OCI-LY3 (cell line): Measurements from ENCODE around the gene PHC3.

Experiments used
- H2AFZ ChIP-seq: fragments of 200-600, 300-600 bp; shearing (Covaris generic); 2 replicates; pipeline ENCODE4 v1.6.0; 2014; ENCODE audit warnings: antibody characterized with exemption, low read depth, low read length
- H3K27ac ChIP-seq: fragments of 200-600, 300-600 bp; sonication (generic); 2 replicates; pipeline ENCODE4 v1.5.1; 2014; ENCODE audit warnings: mild to moderate bottlenecking, low read length, moderate library complexity, mixed read lengths
- H3K27me3 ChIP-seq: fragments of 200-600, 300-600 bp; sonication (generic); 2 replicates; pipeline ENCODE4 v1.6.1; 2014; ENCODE audit warnings: low read depth, low read length, mixed read lengths
- H3K36me3 ChIP-seq: fragments of 200-600, 300-600 bp; sonication (generic); replicated peaks from 2 replicates; pipeline ENCODE3; 2014; ENCODE audit warnings: low read depth, low read length, mixed read lengths
- H3K4me1 ChIP-seq: fragments of 300-600, 200-600 bp; sonication (generic); 2 replicates; pipeline ENCODE4 v1.6.1; 2014; ENCODE audit warnings: low read length, mixed read lengths
- H3K4me2 ChIP-seq: fragments of 200-600, 300-600 bp; sonication (generic); 2 replicates; pipeline ENCODE4 v1.6.1; 2014; ENCODE audit warnings: low read length, mixed read lengths
- H3K4me3 ChIP-seq: fragments of 300-600, 200-600 bp; sonication (generic); 2 replicates; pipeline ENCODE4 v1.5.1; 2014; ENCODE audit warnings: antibody characterized with exemption, mild to moderate bottlenecking, low read length, moderate library complexity
- H3K79me2 ChIP-seq: fragments of 300-600, 200-600 bp; shearing (Covaris generic); 2 replicates; pipeline ENCODE4 v1.6.1; 2014; ENCODE audit warnings: mild to moderate bottlenecking, low read length, mixed read lengths
- H3K9ac ChIP-seq: fragments of 300-600, 200-600 bp; shearing (Covaris generic); 2 replicates; pipeline ENCODE4 v1.6.0; 2014; ENCODE audit warnings: mild to moderate bottlenecking, low read length, moderate library complexity
- H3K9me3 ChIP-seq: fragments of 200-600, 300-600 bp; shearing (Covaris generic); 2 replicates; pipeline ENCODE4 v1.6.1; 2014; ENCODE audit warnings: low read length, mixed read lengths; ENCODE audit not compliant: insufficient read depth
- H4K20me1 ChIP-seq: fragments of 200-600, 300-600 bp; sonication (generic); 2 replicates; pipeline ENCODE4 v1.6.1; 2016; ENCODE audit warnings: low read length, mixed read lengths; ENCODE audit not compliant: insufficient read depth
- EZH2phosphoT487 ChIP-seq: fragments of 200-600 bp; shearing (Covaris generic); IDR thresholded peaks from 2 replicates; pipeline ENCODE4 v1.6.1; 2018; ENCODE audit warnings: antibody characterized with exemption, mixed run types, low read depth
- TF ChIP-seq, protein P1 (sequence below): fragments of 200-600, 300-600 bp; sonication (generic); IDR thresholded peaks from 2 replicates; pipeline ENCODE4 v1.5.1; 2014; ENCODE audit warnings: antibody characterized with exemption, low read length, low read depth

Gene PHC3

GRCh38 chr3:170058127-170058526 is 123.4 kb downstream of the PHC3 start:
- Histone ChIP-seq H3K4me1 (peaks cover 41% of the 10 kb centered on the region), H3K36me3 (no peaks in the 10 kb centered on the region), H4K20me1 (peaks cover 24% of the 10 kb centered on the region; the same call in 1 of the 2 replicates), H3K9me3 (no peaks in the 10 kb centered on the region), H3K4me2 (peak overlapping the region; percentile 57), H3K27ac (no peak overlapping the region), H2AFZ (no peak overlapping the region), H3K4me3 (peak overlapping the region; percentile 2; the same call in 1 of the 2 replicates), H3K79me2 (no peaks in the 10 kb centered on the region), H3K27me3 (peaks cover 70% of the 10 kb centered on the region), H3K9ac (no peak overlapping the region)
- TF ChIP-seq, protein P1, sequence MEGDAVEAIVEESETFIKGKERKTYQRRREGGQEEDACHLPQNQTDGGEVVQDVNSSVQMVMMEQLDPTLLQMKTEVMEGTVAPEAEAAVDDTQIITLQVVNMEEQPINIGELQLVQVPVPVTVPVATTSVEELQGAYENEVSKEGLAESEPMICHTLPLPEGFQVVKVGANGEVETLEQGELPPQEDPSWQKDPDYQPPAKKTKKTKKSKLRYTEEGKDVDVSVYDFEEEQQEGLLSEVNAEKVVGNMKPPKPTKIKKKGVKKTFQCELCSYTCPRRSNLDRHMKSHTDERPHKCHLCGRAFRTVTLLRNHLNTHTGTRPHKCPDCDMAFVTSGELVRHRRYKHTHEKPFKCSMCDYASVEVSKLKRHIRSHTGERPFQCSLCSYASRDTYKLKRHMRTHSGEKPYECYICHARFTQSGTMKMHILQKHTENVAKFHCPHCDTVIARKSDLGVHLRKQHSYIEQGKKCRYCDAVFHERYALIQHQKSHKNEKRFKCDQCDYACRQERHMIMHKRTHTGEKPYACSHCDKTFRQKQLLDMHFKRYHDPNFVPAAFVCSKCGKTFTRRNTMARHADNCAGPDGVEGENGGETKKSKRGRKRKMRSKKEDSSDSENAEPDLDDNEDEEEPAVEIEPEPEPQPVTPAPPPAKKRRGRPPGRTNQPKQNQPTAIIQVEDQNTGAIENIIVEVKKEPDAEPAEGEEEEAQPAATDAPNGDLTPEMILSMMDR = no peak
- no peak for TF ChIP-seq EZH2phosphoT487

GRCh38 chr3:170057550-170057949 is 124.0 kb downstream of the PHC3 start:
- Histone ChIP-seq H3K36me3 (no peaks in the 10 kb centered on the region), H3K4me1 (peaks cover 41% of the 10 kb centered on the region), H2AFZ (no peak overlapping the region), H3K4me3 (peak overlapping the region; percentile 2; the same call in 1 of the 2 replicates), H3K4me2 (peak overlapping the region; percentile 57), H4K20me1 (peaks cover 24% of the 10 kb centered on the region; the same call in 1 of the 2 replicates), H3K27me3 (peaks cover 71% of the 10 kb centered on the region), H3K79me2 (no peaks in the 10 kb centered on the region), H3K27ac (no peak overlapping the region), H3K9me3 (0 out of 2 replicates have a peak, but pooled peaks cover 1% of the 10 kb centered on the region), H3K9ac (no peak overlapping the region)
- TF ChIP-seq, protein P1 = no peak
- no peak for TF ChIP-seq EZH2phosphoT487

GRCh38 chr3:170056710-170057454 is 124.7 kb downstream of the PHC3 start:
- Histone ChIP-seq H4K20me1 (peaks cover 24% of the 10 kb centered on the region; the same call in 1 of the 2 replicates), H3K27me3 (peaks cover 71% of the 10 kb centered on the region), H3K4me3 (peak overlapping the region; percentile 60), H3K36me3 (no peaks in the 10 kb centered on the region), H2AFZ (no peak overlapping the region), H3K27ac (no peak overlapping the region), H3K4me2 (peak overlapping the region; percentile 57), H3K9me3 (0 out of 2 replicates have a peak, but pooled peaks cover 6% of the 10 kb centered on the region), H3K79me2 (no peaks in the 10 kb centered on the region), H3K9ac (no peak overlapping the region), H3K4me1 (peaks cover 41% of the 10 kb centered on the region)
- peak; percentile 98 for TF ChIP-seq EZH2phosphoT487
- TF ChIP-seq, protein P1 = no peak

DNA sequence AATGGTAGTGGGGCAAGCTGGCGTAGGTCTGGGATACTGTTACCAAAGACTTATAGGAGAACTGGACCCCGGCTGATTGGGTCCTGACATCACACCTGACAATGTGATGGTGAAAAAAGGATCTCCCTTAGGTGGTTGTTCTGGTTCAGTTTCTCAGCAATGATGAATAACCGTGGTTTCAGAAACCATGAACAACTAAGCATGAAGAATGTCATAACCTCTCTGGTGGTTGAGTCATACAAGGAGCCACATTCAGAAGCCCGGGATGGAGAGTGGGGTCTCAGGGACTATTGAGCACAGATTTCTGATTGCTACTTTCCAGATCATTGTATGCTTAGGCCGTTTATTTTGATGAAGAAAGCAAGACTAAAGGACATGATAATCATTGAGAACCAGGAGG is 126.3 kb downstream of the PHC3 start:
- Histone ChIP-seq H3K36me3 (no peaks in the 10 kb centered on the region), H4K20me1 (peaks cover 24% of the 10 kb centered on the region; the same call in 1 of the 2 replicates), H3K27me3 (peaks cover 77% of the 10 kb centered on the region), H2AFZ (no peak overlapping the region), H3K4me1 (peaks cover 41% of the 10 kb centered on the region), H3K4me2 (peak overlapping the region; percentile 57), H3K79me2 (no peaks in the 10 kb centered on the region), H3K9me3 (0 out of 2 replicates have a peak, but pooled peaks cover 6% of the 10 kb centered on the region), H3K4me3 (peak overlapping the region; percentile 60), H3K27ac (no peak overlapping the region), H3K9ac (no peak overlapping the region)
- TF ChIP-seq, protein P1 = no peak
- peak; percentile 71; the same call in 1 of the 2 replicates for TF ChIP-seq EZH2phosphoT487
